SK-N-SH treated with all-trans-retinoic acid at 6 μM for 48 hours (cell line): ENCODE measurements around the gene NOTUM.

Experiments
- ATAC-seq: fragments of 200-7000 bp; cut with Tn5 transposase; 3 replicates; pipeline ENCODE4 v1.9.1; 2020; ENCODE audit warnings: mild to moderate bottlenecking, moderate library complexity
- CSDC2 ChIP-seq: fragments of 250-450 bp; sonication (Bioruptor Pico); IDR thresholded peaks from 2 replicates; pipeline ENCODE4 v1.5.0; 2020; ENCODE audit warnings: mild to moderate bottlenecking, moderate library complexity
- CSRNP3 ChIP-seq: fragments of 250-450 bp; sonication (Bioruptor Pico); IDR thresholded peaks from 2 replicates; pipeline ENCODE4 v1.5.1; 2021; ENCODE audit warnings: mild to moderate bottlenecking, moderate library complexity
- ESRRG ChIP-seq: fragments of 250-450 bp; sonication (Bioruptor Pico); IDR thresholded peaks from 2 replicates; pipeline ENCODE4 v1.6.1; 2021; ENCODE audit warnings: mild to moderate bottlenecking
- GLIS3 ChIP-seq: fragments of 250-450 bp; sonication (Bioruptor Pico); IDR thresholded peaks from 2 replicates; pipeline ENCODE4 v1.5.0; 2020; ENCODE audit warnings: mild to moderate bottlenecking, moderate library complexity
- ISL1 ChIP-seq: fragments of 250-450 bp; sonication (Bioruptor Pico); IDR thresholded peaks from 2 replicates; pipeline ENCODE4 v2.1.2; 2022; ENCODE audit warnings: mild to moderate bottlenecking, moderate library complexity
- OSR1 ChIP-seq: fragments of 250-450 bp; sonication (Bioruptor Pico); IDR thresholded peaks from 2 replicates; pipeline ENCODE4 v1.8.0; 2022; ENCODE audit warnings: moderate library complexity, mild to moderate bottlenecking, inconsistent platforms
- PATZ1 ChIP-seq: fragments of 250-450 bp; sonication (Bioruptor Pico); IDR thresholded peaks from 2 replicates; pipeline ENCODE4 v1.8.0; 2020; ENCODE audit warnings: mild to moderate bottlenecking, moderate library complexity, borderline replicate concordance
- POU6F1 ChIP-seq: fragments of 250-450 bp; sonication (Bioruptor Pico); IDR thresholded peaks from 2 replicates; pipeline ENCODE4 v1.8.0; 2021; ENCODE audit warnings: low read depth, mild to moderate bottlenecking, moderate library complexity, borderline replicate concordance
- PPARA ChIP-seq: fragments of 250-450 bp; sonication (Bioruptor Pico); IDR thresholded peaks from 2 replicates; pipeline ENCODE4 v1.5.0; 2020; ENCODE audit warnings: mild to moderate bottlenecking, borderline replicate concordance
- RARB ChIP-seq: fragments of 250-450 bp; sonication (Bioruptor Pico); IDR thresholded peaks from 2 replicates; pipeline ENCODE4 v1.8.0; 2021; ENCODE audit warnings: mild to moderate bottlenecking, moderate library complexity
- SNAI2 ChIP-seq: fragments of 250-450 bp; sonication (Bioruptor Pico); IDR thresholded peaks from 2 replicates; pipeline ENCODE4 v1.5.0; 2020; ENCODE audit warnings: mild to moderate bottlenecking, moderate library complexity
- TCF4 ChIP-seq: fragments of 250-450 bp; sonication (Bioruptor Pico); IDR thresholded peaks from 2 replicates; pipeline ENCODE4 v1.8.0; 2021; ENCODE audit warnings: mild to moderate bottlenecking, moderate library complexity, borderline replicate concordance
- ZC3H10 ChIP-seq: fragments of 250-450 bp; sonication (Bioruptor Pico); IDR thresholded peaks from 2 replicates; pipeline ENCODE4 v1.5.1; 2021; ENCODE audit warnings: mild to moderate bottlenecking, moderate library complexity
- ZFP3 ChIP-seq: fragments of 250-450 bp; sonication (Bioruptor Pico); IDR thresholded peaks from 2 replicates; pipeline ENCODE4 v1.5.0; 2020; ENCODE audit warnings: mild to moderate bottlenecking, moderate library complexity
- ZFP30 ChIP-seq: fragments of 450-650 bp; formaldehyde crosslinking; IDR thresholded peaks from 2 replicates; pipeline ENCODE4 v1.5.0; 2022; ENCODE audit warnings: mild to moderate bottlenecking, moderate library complexity
- ZNF70 ChIP-seq: fragments of 450-650 bp; formaldehyde crosslinking; IDR thresholded peaks from 2 replicates; pipeline ENCODE4 v1.5.0; 2020; ENCODE audit warnings: mild to moderate bottlenecking, moderate library complexity
- TF ChIP-seq, protein P1 (sequence below): fragments of 250-450 bp; sonication (Bioruptor Pico); IDR thresholded peaks from 2 replicates; pipeline ENCODE4 v1.5.0; 2020; ENCODE audit warnings: mild to moderate bottlenecking, moderate library complexity

NOTUM gene

GRCh38 chr17:81998691-81999438 is 37.9 kb upstream of the NOTUM start (continued):
- TF ChIP-seq, protein P1, sequence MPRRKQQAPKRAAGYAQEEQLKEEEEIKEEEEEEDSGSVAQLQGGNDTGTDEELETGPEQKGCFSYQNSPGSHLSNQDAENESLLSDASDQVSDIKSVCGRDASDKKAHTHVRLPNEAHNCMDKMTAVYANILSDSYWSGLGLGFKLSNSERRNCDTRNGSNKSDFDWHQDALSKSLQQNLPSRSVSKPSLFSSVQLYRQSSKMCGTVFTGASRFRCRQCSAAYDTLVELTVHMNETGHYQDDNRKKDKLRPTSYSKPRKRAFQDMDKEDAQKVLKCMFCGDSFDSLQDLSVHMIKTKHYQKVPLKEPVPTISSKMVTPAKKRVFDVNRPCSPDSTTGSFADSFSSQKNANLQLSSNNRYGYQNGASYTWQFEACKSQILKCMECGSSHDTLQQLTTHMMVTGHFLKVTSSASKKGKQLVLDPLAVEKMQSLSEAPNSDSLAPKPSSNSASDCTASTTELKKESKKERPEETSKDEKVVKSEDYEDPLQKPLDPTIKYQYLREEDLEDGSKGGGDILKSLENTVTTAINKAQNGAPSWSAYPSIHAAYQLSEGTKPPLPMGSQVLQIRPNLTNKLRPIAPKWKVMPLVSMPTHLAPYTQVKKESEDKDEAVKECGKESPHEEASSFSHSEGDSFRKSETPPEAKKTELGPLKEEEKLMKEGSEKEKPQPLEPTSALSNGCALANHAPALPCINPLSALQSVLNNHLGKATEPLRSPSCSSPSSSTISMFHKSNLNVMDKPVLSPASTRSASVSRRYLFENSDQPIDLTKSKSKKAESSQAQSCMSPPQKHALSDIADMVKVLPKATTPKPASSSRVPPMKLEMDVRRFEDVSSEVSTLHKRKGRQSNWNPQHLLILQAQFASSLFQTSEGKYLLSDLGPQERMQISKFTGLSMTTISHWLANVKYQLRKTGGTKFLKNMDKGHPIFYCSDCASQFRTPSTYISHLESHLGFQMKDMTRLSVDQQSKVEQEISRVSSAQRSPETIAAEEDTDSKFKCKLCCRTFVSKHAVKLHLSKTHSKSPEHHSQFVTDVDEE (CRISPR knock-in tag): no peak
- TF ChIP-seq ISL1 (CRISPR knock-in tag) (no peak), RARB (CRISPR knock-in tag) (no peak), CSDC2 (CRISPR knock-in tag) (no peak), PPARA (CRISPR knock-in tag) (no peak), ESRRG (CRISPR knock-in tag) (no peak), ZNF70 (no peak), OSR1 (no peak)
- TF ChIP-seq, all 23 proteins: peak for 0

GRCh38 chr17:81998212-81998611 is 37.2 kb upstream of the NOTUM start:
- no peak for ATAC-seq
- no peak for TF ChIP-seq RARB (CRISPR knock-in tag)
- TF ChIP-seq OSR1: no peak
- no peak for TF ChIP-seq ZFP30 (CRISPR knock-in tag)
- TF ChIP-seq SNAI2: no peak
- TF ChIP-seq CSRNP3 (CRISPR knock-in tag): no peak

GRCh38 chr17:81996757-81997441 is 35.9 kb upstream of the NOTUM start:
- no peak for TF ChIP-seq PATZ1 (CRISPR knock-in tag)
- no peak for TF ChIP-seq GLIS3
- no peak for TF ChIP-seq ESRRG (CRISPR knock-in tag)
- no peak for TF ChIP-seq ISL1 (CRISPR knock-in tag)
- TF ChIP-seq, protein P1 (CRISPR knock-in tag): no peak
- no peak for TF ChIP-seq OSR1
- no peak for TF ChIP-seq PPARA (CRISPR knock-in tag)
- TF ChIP-seq ZFP3 (CRISPR knock-in tag): no peak
- TF ChIP-seq ZNF70: no peak
- no peak for TF ChIP-seq POU6F1 (CRISPR knock-in tag)
- TF ChIP-seq ZFP30 (CRISPR knock-in tag): no peak
- no peak for TF ChIP-seq TCF4
- TF ChIP-seq ZC3H10 (CRISPR knock-in tag): no peak
- ATAC-seq: no peak
